Measurements from ENCODE around the gene NEK3. TPM values are rescaled to one million over a fixed set of nuclear protein-coding genes. Genes with fewer than 3 reads are reported as not detected.
"Not testable (repeated sequence)": the region's sequence is repeated elsewhere in the genome, so short reads cannot be mapped to it uniquely, and the experiment has no call there.

Gene NEK3
- total and polyA plus RNA-seq, 4 donors = 3.0 to 4.4 (median 3.9) TPM

GRCh38 chr13:52085421-52085820 is 74.0 kb downstream of the NEK3 start:
- no peak overlapping the region for H3K9ac ChIP-seq (ENCODE audit: low read depth in 1 of 2, low read length in 2 of 2)
- TF ChIP-seq JUND (IDR thresholded peaks at IDR 0.05) (no peak), FOXA1 (IDR thresholded peaks at IDR 0.05) (no peak), YY1 (IDR thresholded peaks at IDR 0.05) (no peak), CTCF (IDR thresholded peaks at IDR 0.05; ENCODE audit: low read depth, low read length, missing input control) (no peak)
- no peaks in the 10 kb centered on the region for H3K9me3 ChIP-seq (ENCODE audit: control insufficient read depth in 4 of 4, low read length in 3 of 4)
- no peak for DNase-seq (ENCODE audit: low spot score)
- WGBS = 94% methylated on average over 2 of the region's 2 CpGs
- H3K27ac ChIP-seq (ENCODE audit: low read depth in 1 of 2, low read length in 2 of 2) = no peak overlapping the region
- no peaks in the 10 kb centered on the region for H3K36me3 ChIP-seq (ENCODE audit: control insufficient read depth in 4 of 4, insufficient read depth in 3 of 4, low read depth in 1 of 4, low read length in 3 of 4)
- H3K4me3 ChIP-seq (ENCODE audit: low read depth in 1 of 3, low read length in 3 of 3) = no peak overlapping the region
- H3K27me3 ChIP-seq (ENCODE audit: control insufficient read depth in 4 of 4, insufficient read depth in 4 of 4, low read length in 3 of 4) = no peaks in the 10 kb centered on the region
- peaks cover 0 to 2% (median 0%) of the 10 kb centered on the region in 4 donors for H3K4me1 ChIP-seq (ENCODE audit: control insufficient read depth in 4 of 4, insufficient read depth in 4 of 4, low read length in 3 of 4)

- 90% methylated on average over 3 of the region's 3 CpGs for WGBS
- H3K9me3 ChIP-seq (ENCODE audit: control insufficient read depth in 4 of 4, low read length in 3 of 4); H3K4me1 ChIP-seq (ENCODE audit: control insufficient read depth in 4 of 4, insufficient read depth in 4 of 4, low read length in 3 of 4); H3K9ac ChIP-seq (ENCODE audit: low read depth in 1 of 2, low read length in 2 of 2); H3K27me3 ChIP-seq (ENCODE audit: control insufficient read depth in 4 of 4, insufficient read depth in 4 of 4, low read length in 3 of 4); H3K36me3 ChIP-seq (ENCODE audit: control insufficient read depth in 4 of 4, insufficient read depth in 3 of 4, low read depth in 1 of 4, low read length in 3 of 4); DNase-seq (ENCODE audit: low spot score); H3K4me3 ChIP-seq (ENCODE audit: low read depth in 1 of 3, low read length in 3 of 3); H3K27ac ChIP-seq (ENCODE audit: low read depth in 1 of 2, low read length in 2 of 2): not testable (repeated sequence)
These were observed 74.4 kb downstream of the NEK3 start for GRCh38 chr13:52084981-52085380.

Other genes with a start within 250 kb of the NEK3 start
- 10 to 100 TPM; 34.1 to 37.7 TPM for gene ATP7B, start 148.1 kb downstream of the NEK3 start, total RNA-seq
- 10 to 100 TPM in 1 of 2 donors, 1 to 10 TPM in 1; 8.0 to 10.1 TPM for gene ATP7B, start 148.1 kb downstream of the NEK3 start, polyA plus RNA-seq
- gene ALG11, start 147.2 kb downstream of the NEK3 start, total RNA-seq = 10 to 100 TPM; 14.3 to 34.5 TPM
- 1 to 10 TPM; 5.4 to 9.5 TPM for gene ALG11, start 147.2 kb downstream of the NEK3 start, polyA plus RNA-seq
- 10 to 100 TPM; 13.1 to 18.7 TPM for gene UTP14C, start 134.9 kb downstream of the NEK3 start, total RNA-seq
- 1 to 10 TPM; 5.8 to 6.1 TPM for gene UTP14C, start 134.9 kb downstream of the NEK3 start, polyA plus RNA-seq
- under 1 TPM; 0.08 to 0.23 TPM for gene NEK5, start 30.5 kb downstream of the NEK3 start, total RNA-seq
- under 1 TPM in 1 of 2 donors, not detected in 1; 0.63 TPM for gene NEK5, start 30.5 kb downstream of the NEK3 start, polyA plus RNA-seq
- gene THSD1, start 246.6 kb upstream of the NEK3 start, total RNA-seq = 1 to 10 TPM; 1.1 to 2.8 TPM
- 1 to 10 TPM in 1 of 2 donors, under 1 TPM in 1; 0.74 to 1.7 TPM for gene THSD1, start 246.6 kb upstream of the NEK3 start, polyA plus RNA-seq